Measurements from ENCODE around the gene NUDCD3. TPM values are rescaled to one million over a fixed set of nuclear protein-coding genes. Genes with fewer than 3 reads are reported as not detected.

Gene NUDCD3
- 10 to 100 TPM; 53.3 to 87.9 (median 73.2) TPM for total RNA-seq

- peak within 1 kb of the TSS; percentile 96 for H3K4me3 ChIP-seq (ENCODE audit: low read depth, poor library complexity, severe bottlenecking)
- WGBS, 2 donors = 0 to 1% methylated on average over 26 to 53 of the region's 63 CpGs
- TF ChIP-seq CTCF (IDR thresholded peaks at IDR 0.05) (no peak), POLR2A (IDR thresholded peaks at IDR 0.05) (no peak)
- intact Hi-C loops (cut with DNase I; ENCODE audit: low total_unique reads) = loop anchor here (10.0 kb wide), 1 partner anchor 74 kb away; no protein-coding TSS in a partner anchor
- peak; percentile 74 to 94 for DNase-seq (ENCODE audit: low spot score in 2 of 2)
Measured at GRCh38 chr7:44490351-44491200, at the start of gene NUDCD3. TSS of gene NUDCD3 (minus strand) at chr7:44490658. CDS start at chr7:44490600, 58 bp downstream.

GRCh38 chr7:44539669-44540506, 49.4 kb upstream of the NUDCD3 start:
- TF ChIP-seq POLR2A (IDR thresholded peaks at IDR 0.05) (no peak), CTCF (IDR thresholded peaks at IDR 0.05) (no peak)
- WGBS, 2 donors = 87 to 90% methylated on average over 24 to 27 of the region's 27 CpGs
- no peak overlapping the region for H3K4me3 ChIP-seq (ENCODE audit: low read depth, poor library complexity, severe bottlenecking)
- DNase-seq (ENCODE audit: low spot score in 2 of 2) = peak in 1 of 2 donors; percentile 80
- intact Hi-C loops (cut with DNase I; ENCODE audit: low total_unique reads) = no loop called here

GRCh38 chr7:44538798-44539668, 48.6 kb upstream of the NUDCD3 start:
- intact Hi-C loops (cut with DNase I; ENCODE audit: low total_unique reads) = no loop called here
- TF ChIP-seq CTCF (IDR thresholded peaks at IDR 0.05) (no peak), POLR2A (IDR thresholded peaks at IDR 0.05) (no peak)
- 89 to 91% methylated on average over 30 to 32 of the region's 32 CpGs for WGBS, 2 donors
- H3K4me3 ChIP-seq (ENCODE audit: low read depth, poor library complexity, severe bottlenecking) = no peak overlapping the region
- DNase-seq (ENCODE audit: low spot score in 2 of 2) = no peak

- 88 to 89% methylated on average over 17 of the region's 17 CpGs for WGBS, 2 donors
- TF ChIP-seq CTCF (IDR thresholded peaks at IDR 0.05) = no peak
- no peak for TF ChIP-seq POLR2A (IDR thresholded peaks at IDR 0.05)
- no peak overlapping the region for H3K4me3 ChIP-seq (ENCODE audit: low read depth, poor library complexity, severe bottlenecking)
- DNase-seq (ENCODE audit: low spot score in 2 of 2) = no peak
- intact Hi-C loops (cut with DNase I; ENCODE audit: low total_unique reads) = no loop called here
Measured at GRCh38 chr7:44538093-44538797, 47.8 kb upstream of the NUDCD3 start.

- no peak overlapping the region for H3K4me3 ChIP-seq (ENCODE audit: low read depth, poor library complexity, severe bottlenecking)
- WGBS, 2 donors = 96% methylated on average over 6 of the region's 6 CpGs
- intact Hi-C loops (cut with DNase I; ENCODE audit: low total_unique reads) = no loop called here
- TF ChIP-seq POLR2A (IDR thresholded peaks at IDR 0.05) (no peak), CTCF (IDR thresholded peaks at IDR 0.05) (no peak)
- DNase-seq (ENCODE audit: low spot score in 2 of 2) = no peak
Measured at GRCh38 chr7:44537442-44537841, 47.0 kb upstream of the NUDCD3 start.
